GM19023 (cell line): ENCODE measurements around the gene RAD51B.

Source experiments
- ATAC-seq: cut with Tn5 transposase; IDR thresholded peaks from one replicate; pipeline ENCODE4 v1.9.1; 2021; ENCODE audit warnings: mild to moderate bottlenecking, moderate library complexity; ENCODE audit not compliant: unreplicated experiment

The RAD51B gene

DNA sequence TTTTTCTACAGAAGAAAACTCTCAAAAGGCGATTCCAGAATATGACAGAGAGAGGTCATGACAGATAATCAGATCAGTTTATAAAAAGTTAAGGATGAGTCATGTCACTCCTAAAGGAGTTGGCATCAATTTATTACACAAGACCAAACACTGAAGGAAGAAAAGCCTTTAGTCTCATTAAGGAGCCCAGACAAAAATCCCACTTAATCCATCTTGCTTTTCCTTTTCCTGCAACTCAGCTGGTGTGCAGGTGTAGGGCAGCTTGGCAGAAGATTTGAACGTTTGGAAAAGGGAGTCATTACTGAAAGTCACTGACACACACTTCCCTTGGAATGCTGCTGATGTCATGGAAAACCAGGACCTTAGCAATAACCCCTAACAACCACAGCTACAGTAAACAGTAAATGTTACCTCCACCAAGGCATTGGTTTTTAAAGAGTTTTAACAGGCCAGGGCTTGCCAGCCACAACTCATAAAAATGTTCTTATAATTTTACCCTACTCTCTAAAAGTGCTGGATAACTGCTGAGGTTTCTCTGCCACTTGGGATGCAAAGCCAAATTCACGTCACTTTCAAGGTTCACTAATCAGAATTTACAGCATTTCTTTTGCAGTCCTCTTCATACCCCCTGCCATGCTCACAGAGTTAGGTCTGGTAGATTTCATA lies 320.6 kb downstream of the RAD51B start:
- no peak for ATAC-seq

DNA sequence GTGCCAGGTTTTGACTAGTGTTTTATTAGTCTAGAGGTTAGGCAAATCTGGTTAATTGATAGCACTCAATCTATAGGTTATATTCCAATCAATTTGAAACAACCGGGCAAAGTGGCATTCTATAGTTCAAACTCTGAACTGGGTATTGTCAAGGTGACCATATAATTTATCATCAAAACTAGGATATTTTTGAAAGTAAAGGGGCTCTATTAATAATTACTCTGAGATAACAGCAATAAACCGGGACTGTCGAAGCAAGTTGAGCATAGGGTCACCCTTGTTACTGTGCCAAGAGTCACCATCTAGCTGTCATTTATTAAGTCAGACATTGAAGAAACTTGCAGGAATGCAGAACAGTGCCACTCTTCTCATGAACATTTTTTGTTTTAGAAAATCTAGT lies 321.2 kb downstream of the RAD51B start:
- no peak for ATAC-seq

DNA sequence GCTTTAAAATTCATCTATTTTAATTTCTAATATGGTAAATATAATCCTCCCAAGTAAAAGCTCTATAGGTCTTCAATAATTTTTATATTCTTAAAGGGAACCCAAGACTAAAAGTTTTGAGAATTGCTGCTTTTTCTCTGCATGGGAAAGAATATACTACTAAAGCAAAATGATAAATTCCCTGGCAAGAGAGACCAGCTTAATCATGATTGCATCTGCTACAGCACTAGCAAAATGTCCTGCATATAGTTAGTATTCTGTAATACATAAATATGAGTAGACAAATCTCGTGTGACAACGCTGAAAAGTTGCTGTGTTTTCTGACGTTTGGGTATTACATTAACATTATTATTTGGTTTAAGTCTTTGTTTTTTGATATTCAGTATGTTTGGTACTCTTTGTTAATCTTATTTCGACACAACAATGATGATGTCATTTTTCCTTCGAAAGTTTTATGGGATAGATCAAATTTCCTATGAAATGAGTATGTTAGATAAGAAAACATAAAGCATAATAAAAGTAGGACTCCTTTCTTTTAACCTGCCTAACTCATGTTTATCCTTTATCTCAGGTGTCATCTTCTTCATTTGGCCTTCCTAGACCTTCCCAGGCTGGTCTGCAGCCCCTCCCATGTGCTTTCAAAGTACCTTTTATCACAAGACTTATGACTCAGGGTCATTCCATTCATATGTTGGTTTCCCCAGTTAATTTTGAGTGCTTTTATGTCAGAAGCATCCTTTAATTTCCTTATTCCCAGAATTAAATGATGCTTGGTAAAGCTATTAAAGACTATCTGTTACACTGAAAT lies 321.9 kb downstream of the RAD51B start:
- ATAC-seq: no peak

DNA sequence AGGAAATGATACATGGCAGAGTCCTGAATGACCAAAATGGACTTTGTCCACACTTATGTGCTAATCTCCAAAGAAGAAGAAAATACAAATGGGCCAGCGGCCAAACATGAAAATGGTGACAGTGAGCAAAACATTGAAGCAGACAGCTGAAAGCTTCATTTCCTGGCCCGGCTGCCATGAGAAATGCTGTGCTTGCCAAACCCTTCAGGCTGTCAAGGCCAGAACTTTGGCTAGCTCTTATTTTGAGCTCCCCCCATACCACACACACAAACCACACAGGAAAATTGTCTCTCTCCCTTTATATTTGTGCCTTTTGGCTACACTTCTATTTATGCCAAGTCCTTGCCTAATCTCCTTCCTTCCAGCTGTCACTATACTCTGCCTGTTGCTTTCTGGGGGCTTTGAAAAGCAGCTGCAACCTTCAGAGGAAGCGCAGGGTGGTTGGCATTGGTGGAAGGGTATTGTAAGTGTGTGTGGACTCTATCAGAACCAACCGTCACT lies 323.8 kb downstream of the RAD51B start:
- no peak for ATAC-seq

DNA sequence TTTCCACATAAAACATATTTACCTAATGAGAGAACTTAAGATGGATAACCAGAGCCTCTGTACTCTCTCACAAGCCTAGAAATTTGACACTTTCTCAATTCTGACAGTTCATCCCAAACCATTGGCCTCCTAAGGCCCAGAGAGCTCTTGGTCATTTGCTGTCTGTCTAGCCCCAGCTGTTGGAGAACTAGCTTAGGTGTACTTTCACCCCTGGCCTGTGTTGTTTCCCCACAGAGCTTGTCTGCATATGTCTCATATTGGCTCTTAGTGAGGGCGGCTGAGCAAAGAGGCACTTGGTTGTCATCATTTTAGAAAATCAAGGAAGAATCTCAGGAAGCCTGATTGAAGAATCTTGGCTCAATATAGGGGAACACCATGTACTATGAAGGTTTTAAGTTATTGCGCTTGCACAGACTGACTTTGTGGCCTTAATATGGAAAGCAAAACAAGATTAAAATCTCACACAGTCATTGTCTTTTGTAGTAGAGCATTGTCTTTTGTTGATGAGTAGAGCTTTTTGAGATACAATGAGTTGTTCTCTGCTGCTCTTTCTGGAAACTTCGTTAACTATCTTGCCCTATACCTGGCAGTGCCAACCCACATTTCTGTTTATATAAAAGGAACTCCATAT lies 324.6 kb downstream of the RAD51B start:
- no peak for ATAC-seq

DNA sequence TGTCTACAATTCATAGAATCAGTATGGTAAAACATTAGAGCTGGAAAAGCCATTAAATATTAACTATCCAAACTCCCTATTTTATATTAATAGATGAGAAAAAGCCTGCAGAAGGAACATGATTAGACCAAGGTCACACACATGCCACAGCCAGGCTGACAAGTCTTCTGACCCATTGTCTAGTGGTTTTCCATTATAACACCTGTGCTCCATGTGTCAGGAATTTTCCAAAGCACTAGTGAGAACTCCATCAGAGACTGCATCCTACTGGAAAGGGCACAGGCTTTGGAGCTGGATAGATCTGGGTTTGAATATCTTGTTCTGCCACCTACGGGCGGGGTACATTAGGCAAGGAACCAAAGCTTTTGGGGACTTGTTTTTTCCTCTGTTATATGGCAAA lies 325.5 kb downstream of the RAD51B start:
- no peak for ATAC-seq

DNA sequence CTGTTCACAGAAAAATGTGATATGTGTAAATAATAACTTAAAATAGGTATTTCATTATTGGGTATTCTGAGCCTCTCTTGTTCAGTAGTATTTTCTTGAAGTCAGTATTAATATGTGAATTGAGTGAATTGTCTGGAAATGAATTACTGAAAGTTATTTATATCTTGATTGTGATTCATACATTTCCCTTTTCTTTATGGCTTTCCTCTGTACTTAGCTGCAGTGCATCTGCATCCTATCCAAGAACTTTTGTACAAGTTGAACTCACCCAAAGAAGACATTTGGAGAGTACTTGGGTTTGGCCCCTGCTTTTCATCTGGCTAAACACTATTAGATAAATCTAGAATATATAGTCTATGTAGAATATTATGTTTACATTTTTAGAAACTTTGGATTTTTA lies 326.0 kb downstream of the RAD51B start:
- ATAC-seq: no peak

DNA sequence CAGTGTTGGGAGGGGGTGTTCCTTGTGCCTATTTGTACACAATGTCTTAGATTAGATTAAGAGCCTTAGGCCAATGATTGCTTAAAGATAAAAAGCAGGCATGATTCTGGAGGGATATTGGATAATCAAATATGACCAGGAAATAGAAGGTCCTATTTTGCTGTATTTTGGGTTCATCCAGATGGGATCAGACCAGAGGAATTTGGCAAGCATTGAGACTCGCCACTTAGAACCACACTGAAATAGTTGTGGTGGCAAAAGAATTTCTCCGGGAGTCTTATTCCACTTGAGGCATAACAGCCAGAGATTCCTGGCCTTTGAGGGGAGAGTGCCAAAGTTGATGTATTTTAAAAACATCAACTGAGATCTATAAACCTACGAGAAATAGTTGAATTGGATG lies 327.2 kb downstream of the RAD51B start:
- no peak for ATAC-seq

DNA sequence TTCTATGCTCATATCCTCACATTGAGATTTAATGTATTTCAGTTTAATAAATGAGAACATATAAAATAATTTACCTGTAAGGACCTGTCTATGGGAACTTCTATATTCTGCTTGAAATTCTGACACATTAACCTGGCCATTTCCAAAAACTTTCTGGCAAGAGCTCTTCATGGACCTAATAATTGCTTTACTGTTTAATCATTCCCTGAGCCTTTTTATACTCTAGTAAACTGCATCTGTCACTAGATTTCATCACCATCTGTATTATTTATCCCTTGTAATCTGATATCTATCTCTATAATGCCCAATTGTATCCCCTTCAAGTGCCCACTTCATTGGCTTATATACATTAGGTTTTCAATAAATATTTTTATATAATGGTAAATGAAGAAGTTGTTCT lies 327.7 kb downstream of the RAD51B start:
- ATAC-seq: no peak

DNA sequence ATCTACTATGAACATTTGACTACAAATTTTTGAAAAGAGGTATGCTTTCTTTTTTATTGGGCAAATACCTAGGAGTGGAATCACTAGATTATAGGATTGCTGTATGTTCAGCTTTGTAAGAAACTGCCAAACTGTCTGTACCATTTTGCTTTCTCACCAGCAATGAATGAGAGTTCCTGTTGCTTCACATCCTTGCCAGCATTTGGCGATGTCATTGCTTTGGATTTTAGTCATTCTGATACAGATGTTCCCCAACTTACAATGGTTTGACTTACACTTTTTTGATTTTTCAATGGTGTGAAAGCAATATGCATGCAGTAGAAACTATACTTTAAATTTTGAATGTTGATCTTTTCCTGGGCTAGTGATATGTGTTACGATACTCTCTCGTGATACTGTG lies 328.7 kb downstream of the RAD51B start:
- ATAC-seq: no peak

DNA sequence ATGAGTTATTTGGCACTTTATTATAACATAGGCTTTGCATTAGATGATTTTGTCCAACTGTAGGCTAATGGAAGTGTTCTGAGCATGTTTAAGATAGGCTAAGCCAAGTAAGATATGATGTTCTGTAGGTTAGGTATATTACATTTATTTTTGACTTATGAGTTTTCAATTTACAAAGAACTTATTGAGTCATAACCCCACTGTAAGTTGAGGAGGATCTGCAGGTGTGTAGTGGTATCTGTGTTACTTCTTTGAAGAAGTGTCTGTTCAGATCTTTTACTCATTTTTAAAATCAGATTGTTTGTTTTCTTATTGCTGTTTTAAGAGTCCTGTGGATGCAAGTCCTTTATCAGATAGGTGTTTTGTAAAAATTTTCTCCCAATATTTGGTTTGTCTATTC lies 329.2 kb downstream of the RAD51B start:
- no peak for ATAC-seq

DNA sequence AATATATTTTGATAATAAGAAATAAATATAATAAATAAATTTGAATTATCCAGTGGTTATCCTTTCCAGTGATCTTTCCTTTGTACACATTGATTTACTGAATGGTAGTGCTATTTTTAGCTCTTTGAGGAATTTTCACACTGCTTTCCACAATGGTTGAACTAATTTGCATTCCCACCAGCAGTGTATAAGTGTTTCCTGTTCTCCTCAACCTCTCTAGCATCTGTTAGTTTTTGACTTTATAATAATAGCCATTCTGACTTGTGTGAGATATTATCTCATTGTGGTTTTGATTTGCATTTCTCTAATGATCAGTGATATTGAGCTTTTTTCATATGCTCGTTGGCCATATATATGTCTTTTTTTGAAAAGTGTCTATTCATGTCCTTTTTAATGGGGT lies 333.7 kb downstream of the RAD51B start:
- ATAC-seq: no peak

DNA sequence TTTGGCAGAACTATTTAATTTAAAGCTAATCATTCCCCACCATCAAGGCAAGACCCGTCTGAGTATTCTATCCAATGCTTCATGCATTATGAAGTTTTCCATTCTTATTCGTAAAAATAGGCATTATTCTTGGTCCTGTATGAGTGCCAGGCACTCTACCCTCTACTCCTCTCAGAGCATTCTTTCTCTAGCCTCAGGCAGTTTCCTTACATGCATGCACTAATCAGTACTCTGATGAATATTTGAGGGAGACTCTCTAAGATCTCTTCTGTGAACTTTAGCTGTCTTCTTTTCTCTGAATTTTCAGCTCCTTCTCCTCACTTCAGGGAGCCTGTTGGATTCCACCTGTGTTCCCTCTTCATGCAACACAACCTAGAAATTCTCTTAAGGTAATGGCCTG lies 334.7 kb downstream of the RAD51B start:
- no peak for ATAC-seq

DNA sequence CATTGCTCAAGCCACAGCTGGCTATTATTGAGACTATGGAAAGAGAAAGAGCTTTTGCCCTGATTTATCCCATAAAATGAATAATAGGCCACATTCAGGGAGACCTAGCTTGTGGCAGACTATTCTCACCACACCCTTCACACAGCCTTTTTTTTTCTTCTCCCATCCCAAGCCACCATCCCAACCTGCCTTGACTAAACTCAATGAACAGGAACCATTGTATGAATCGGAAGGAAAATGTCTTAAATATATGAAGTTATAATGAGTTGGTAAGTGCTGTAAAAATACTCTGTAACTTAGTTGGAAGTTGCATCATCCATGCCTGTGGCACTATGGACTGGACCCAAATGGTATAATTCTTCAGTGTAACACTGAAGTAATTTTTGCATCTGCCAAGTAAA lies 338.4 kb downstream of the RAD51B start:
- no peak for ATAC-seq

DNA sequence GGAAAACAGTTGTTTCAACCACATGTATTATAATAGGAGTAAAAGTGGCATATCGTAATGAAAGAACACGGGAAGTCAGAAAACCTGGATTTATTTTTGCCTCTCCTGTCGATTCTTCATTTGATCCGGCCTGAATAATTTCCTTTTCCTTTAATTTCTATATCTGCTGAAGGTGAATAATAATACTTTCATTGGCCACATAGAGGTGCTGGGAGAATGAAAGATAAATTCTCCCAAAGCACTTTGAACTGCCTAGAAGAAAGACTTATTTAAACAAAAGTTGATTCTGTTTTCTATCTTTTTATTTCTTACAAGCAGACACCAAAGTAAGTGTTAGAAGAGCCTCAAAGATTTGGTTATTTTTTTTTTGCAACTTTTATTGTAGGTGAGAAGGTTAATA lies 339.1 kb downstream of the RAD51B start:
- ATAC-seq: no peak

DNA sequence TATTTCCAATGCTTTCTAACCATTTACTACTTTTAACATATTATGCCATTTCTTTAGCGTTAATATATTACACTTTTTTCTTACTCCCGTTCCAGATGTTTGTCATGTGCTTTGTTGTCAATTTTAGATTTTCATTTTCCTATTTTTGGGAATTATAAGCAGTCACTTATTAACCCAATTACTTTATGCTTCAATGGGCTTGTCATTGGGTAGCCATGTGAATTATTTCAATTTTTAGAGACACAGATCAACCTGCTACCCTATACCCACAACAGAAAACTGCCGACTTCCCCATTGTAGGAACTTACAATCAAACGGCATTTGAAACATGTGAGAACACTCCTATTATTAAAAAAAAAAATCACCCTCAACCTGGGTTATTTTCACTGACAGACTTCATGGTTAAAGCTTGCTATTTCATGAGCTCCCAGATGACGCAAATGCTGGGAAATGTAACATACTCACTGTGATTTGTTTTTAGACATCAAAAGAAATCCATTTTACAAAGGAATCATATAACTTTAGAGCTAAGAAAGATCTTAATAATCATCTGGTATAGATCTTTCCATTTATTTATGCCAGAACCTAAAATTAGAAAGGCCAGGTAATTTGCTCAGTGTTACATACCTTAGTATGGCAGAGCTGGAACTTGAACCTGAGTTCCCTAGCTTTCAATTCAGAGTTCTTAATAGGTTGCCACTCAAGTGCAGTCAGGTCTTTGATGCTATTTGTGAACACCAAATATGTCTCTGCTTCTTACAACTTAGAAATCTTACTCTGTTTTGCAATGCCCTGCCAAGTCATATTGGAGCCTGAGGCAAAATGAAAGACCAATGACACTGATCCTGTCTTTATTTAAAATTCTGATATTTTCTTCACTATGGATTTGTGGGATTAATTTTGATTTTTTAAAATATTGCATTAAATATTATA lies 340.4 kb downstream of the RAD51B start:
- no peak for ATAC-seq

DNA sequence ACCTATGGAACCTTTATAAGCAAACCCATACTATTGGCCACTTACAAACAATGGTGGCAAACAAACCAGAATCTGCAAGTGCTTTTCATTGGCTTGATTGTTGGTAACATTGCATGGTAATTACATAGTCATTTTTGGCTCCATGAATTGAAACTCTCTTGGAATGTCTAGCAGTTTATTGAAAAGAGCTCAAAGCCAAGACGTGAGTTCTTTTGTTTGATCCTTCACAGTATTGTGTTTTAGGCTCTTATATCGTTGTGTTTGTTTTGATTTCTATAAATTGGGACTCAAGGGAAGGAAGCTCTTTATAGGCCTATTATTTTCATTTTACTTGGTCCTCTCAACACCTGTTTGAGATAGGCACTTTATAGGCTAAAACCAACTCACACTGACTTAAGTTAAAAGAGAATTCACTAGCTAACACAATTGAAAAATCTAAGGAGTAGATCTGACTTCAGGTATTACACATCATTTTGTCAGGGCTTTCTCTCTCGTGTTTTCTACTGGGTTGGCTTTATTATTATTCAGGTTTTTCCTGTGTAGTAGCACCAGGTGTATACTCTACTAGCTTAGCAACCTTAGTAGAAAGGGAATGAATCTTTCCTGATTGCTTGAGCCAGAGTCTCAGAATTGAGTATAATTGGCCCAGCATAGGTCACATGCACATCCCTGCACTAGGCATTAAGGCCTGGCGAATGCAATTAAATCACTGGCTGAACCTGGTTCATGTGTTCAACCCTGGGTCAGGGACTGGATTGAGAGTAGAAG lies 341.4 kb downstream of the RAD51B start:
- no peak for ATAC-seq

DNA sequence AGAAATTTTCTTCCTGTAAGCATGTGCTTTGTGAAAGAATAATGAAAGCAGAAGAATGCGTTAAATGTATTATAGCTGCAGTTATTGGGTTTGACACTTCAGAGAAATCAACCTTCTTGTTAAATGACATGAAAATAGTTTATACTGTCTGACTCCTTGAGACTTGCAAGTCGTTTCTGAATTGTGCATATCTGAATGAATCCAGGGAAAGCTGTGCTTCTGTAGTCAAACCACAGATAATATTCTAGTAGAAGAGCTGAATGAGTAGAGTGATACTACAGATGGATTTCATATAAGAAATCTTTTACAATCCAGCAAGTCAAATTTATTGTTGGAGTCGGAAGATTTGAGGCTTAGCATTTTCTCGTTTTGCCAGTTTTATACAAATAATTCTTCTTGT lies 343.3 kb downstream of the RAD51B start:
- no peak for ATAC-seq

DNA sequence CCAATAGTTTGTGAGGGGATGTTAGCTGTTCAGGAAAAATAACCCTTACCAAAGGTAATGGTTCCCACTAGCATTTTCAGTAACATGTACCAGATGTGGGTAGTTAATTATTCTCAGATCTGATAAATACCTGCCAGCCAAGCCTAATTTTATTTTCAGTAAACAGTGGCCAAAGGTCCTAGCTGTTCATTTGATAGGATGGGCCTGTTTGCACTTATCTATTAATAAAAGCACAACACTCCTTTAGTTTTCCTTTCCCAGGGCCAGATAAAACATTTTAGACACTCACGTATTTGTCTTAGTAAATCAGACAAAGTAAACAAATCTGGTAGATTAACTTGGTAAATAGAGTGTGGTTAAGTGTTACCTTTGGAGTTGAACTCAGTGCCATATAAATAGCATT lies 345.1 kb downstream of the RAD51B start:
- no peak for ATAC-seq

DNA sequence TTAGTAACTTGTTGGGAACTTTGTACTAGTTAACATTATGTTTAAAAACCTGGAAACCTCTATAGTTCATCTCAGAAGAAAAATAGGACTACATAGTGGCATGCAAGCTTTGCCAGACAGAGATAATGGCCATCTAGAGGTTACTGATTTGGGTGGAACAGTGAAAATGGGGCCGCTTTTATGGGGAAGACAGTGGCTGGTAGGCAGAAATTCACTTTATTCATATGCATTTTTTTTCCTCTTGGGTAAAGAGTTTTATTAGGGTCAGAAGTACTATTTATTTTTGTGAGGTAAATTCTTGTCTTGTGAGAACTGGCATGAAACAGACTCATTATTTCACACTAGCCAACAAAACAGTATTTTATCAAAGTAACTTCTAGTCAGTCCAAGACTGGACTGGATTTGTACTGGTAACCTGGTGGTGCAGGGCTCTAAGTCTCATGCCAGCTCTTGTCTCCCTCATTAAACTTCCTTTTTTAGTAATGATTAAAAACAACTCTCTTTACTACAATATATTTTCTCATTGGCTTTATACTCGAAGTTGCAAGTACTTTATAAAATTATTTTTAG lies 345.8 kb downstream of the RAD51B start:
- no peak for ATAC-seq
